Right atrium auricular region (tissue), 2 donors: Measurements from ENCODE around the gene DUS1L. TPM values are rescaled to one million over a fixed set of nuclear protein-coding genes. Genes with fewer than 3 reads are reported as not detected.

Experiments used
- DNase-seq: peaks from one replicate; pipeline ENCODE4 v3.0.0-alpha.2; 2019; ENCODE audit warnings: low spot score
- H3K27ac ChIP-seq, 2 donors: fragments of 200-600 bp; sonication (generic); 1 replicate in 1 of 2; 2 replicates in 1 of 2; pipeline ENCODE4 v1.5.1; 2016 to 2019
- H3K27me3 ChIP-seq, 2 donors: fragments of 200-600 bp; sonication (generic); one replicate each; pipeline versions ENCODE4 v1.5.1 to v1.6.0; 2017 to 2019
- H3K36me3 ChIP-seq: fragments of 200-600 bp; sonication (generic); one replicate; pipeline ENCODE4 v1.5.1; 2016
- H3K4me1 ChIP-seq, 2 donors: fragments of 200-600 bp; sonication (generic); one replicate each; pipeline versions ENCODE4 v1.5.1 to v1.6.0; 2017 to 2019
- H3K4me3 ChIP-seq, 2 donors: fragments of 200-600 bp; sonication (generic); 1 replicate in 1 of 2; 2 replicates in 1 of 2; pipeline ENCODE4 v1.5.1; 2017 to 2019; ENCODE audit warnings: mild to moderate bottlenecking in 1 of 2, moderate library complexity in 1 of 2
- H3K9me3 ChIP-seq, 2 donors: fragments of 200-600 bp; sonication (generic); one replicate each; pipeline ENCODE4 v1.5.1; 2019
- total RNA-seq, 2 donors: library from RNA; depleted of rRNA; stranded (reverse); fragments of >200 nt; gene quantifications; one replicate each; pipeline ENCODE4 v1.1.0, GENCODE V29; 2016
- TF ChIP-seq, protein P1 (sequence below), 2 donors: fragments of 200-600 bp; sonication (generic); IDR thresholded peaks; one replicate each; pipeline ENCODE4 v1.5.1; 2019; ENCODE audit warnings: antibody characterized with exemption in 2 of 2

Gene DUS1L
- total RNA-seq, 2 donors from 2014 or later = 33.3 to 45.7 TPM

DNA sequence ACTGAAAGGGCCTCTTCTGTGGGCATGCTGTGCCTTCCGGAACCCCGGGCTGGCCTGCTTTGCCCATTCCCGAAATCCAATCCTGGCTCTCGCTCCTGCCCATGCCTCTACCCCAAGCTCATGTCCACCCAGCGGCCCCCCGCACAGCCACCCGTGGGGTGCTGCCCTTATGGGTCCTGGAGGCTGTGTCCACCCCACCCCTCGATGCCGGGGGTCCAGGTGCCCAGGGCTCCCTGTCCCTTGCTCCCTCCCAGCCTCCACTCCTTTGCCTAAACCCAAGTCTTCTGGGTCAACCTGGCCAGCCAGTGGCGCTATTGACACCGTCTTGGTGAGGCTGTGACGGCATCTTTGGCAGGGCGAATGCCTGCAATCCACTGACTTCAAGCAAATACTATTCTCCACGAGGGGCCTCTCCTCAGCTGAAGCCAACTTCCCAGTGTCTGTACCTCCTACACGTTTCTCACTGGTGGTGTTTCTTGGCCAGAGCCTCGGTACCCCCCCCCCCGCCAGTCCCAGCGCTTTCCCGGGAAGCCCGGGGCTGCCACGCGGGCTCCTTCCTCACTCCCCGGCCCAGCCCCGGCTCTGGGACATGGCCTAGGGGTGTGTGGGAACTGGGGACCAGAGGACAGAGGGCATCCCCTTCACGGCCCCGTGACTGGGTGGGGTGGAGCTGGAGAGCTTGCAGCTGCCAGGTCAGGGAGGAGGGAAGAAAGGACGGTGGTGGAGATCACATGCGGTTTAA, 12.2 kb upstream of the DUS1L start:
- TF ChIP-seq, protein P1, sequence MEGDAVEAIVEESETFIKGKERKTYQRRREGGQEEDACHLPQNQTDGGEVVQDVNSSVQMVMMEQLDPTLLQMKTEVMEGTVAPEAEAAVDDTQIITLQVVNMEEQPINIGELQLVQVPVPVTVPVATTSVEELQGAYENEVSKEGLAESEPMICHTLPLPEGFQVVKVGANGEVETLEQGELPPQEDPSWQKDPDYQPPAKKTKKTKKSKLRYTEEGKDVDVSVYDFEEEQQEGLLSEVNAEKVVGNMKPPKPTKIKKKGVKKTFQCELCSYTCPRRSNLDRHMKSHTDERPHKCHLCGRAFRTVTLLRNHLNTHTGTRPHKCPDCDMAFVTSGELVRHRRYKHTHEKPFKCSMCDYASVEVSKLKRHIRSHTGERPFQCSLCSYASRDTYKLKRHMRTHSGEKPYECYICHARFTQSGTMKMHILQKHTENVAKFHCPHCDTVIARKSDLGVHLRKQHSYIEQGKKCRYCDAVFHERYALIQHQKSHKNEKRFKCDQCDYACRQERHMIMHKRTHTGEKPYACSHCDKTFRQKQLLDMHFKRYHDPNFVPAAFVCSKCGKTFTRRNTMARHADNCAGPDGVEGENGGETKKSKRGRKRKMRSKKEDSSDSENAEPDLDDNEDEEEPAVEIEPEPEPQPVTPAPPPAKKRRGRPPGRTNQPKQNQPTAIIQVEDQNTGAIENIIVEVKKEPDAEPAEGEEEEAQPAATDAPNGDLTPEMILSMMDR (IDR thresholded peaks at IDR 0.05) = no peak
- Histone ChIP-seq H3K36me3 (peaks cover 35% of the 10 kb centered on the region), H3K27ac (no peak overlapping the region), H3K27me3 (no peaks in the 10 kb centered on the region), H3K4me3 (no peak overlapping the region), H3K9me3 (no peaks in the 10 kb centered on the region), H3K4me1 (no peaks in the 10 kb centered on the region)
- DNase-seq = no peak

DNA sequence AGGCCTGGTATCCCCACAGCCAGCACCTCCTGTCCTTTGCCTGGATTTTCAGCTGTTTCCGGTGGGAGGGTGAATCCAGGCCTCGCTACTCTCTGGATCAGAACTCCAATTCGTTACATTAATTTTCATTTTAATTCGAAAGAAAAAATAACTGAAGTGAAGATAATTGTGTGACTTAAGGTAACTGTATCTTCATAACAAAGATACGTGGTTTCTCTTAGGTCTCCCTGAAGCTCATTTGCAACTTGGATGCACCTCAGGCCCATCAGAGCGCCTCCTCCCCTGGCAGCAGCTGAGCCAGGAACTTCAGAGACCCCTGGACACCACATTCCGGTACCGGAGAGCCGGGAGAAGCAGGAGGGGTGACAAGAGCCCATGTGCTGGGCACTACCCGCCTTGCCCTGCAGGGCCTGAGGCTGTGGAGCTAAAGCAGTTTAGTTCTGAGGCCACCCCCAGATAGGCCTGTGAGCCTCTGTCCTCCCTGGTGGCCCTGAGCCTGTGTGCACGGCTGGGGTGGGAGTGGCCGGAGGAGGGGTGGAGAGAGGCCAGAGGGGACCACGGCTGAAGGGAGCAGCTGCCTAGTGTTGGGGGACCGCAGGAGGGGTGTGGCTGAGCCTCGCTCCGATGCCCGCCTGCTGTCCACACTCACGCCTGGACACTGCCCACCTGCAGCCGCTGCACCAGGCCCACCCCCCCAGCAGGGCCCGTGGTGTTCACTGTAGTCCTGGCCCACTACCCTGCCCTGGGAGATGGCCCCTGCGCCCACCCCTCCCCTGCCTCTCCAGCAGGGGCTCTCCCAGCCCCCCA, 11.4 kb upstream of the DUS1L start:
- Histone ChIP-seq H3K27ac (no peak overlapping the region), H3K4me3 (no peak overlapping the region), H3K27me3 (no peaks in the 10 kb centered on the region), H3K4me1 (no peaks in the 10 kb centered on the region), H3K9me3 (no peaks in the 10 kb centered on the region), H3K36me3 (peaks cover 27% of the 10 kb centered on the region)
- DNase-seq = no peak
- TF ChIP-seq, protein P1 (IDR thresholded peaks at IDR 0.05) = no peak

DNA sequence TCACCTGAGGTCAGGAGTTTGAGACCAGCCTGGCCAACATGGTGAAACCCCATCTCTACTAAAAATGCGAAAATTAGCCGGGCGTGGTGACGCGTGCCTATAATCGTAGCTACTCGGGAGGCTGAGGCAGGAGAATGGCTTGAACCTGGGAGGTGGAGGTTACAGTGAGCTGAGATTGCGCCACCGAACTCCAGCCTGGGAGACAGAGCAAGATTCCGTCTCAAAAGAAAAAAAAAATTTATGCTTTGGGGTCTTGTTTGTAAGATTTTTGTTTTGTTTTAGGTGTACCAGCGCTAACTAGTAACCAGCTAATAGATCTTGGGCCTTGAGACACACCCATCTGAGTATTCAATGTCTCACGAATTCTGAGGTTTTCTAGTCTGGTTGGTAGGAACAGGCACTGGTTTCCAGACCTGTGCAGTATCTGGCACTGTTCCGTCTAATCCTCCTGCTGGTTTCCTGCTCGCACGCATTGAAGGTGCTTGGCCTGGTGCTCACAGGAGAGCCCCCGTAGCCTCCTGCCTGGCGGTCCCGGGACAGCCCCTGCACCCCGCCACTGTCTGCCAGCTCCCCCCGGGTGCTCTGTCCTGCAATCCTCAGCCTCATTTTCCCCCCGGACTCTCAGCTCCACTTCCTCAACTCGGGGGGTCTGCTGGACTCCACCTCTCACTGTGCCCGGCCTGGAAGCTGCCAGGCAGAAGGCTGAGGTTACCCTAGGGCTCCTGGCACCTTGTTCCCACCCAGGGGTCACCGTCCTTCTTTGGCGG, 10.6 kb upstream of the DUS1L start:
- TF ChIP-seq, protein P1 (IDR thresholded peaks at IDR 0.05) = no peak
- no peaks in the 10 kb centered on the region for H3K27me3 ChIP-seq
- no peaks in the 10 kb centered on the region for H3K4me1 ChIP-seq
- no peak overlapping the region for H3K4me3 ChIP-seq
- no peaks in the 10 kb centered on the region for H3K9me3 ChIP-seq
- H3K27ac ChIP-seq = no peak overlapping the region
- H3K36me3 ChIP-seq = peaks cover 21% of the 10 kb centered on the region
- no peak for DNase-seq

DNA sequence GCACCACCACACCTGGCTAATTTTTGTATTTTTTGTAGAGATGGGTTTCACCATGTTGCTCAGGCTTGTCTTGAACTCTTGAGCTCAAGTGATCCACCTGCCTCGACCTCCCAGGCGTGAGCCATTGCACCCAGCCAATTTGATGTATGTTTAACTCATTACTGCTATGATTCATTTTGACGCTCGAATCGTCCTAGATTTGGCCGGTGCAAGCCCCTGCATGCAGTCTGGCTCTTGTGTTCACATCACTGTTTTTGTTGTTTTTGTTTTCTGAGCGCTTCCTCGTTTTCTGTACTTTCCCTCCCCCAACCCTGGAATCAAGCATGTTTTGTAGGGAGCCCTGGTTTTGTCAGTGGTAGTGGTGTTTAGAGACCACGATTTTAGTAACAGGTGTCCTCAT, 7.8 kb upstream of the DUS1L start:
- Histone ChIP-seq H3K36me3 (no peaks in the 10 kb centered on the region), H3K27ac (no peak overlapping the region), H3K4me1 (no peaks in the 10 kb centered on the region), H3K27me3 (no peaks in the 10 kb centered on the region), H3K9me3 (no peaks in the 10 kb centered on the region), H3K4me3 (no peak overlapping the region)
- DNase-seq = no peak
- TF ChIP-seq, protein P1 (IDR thresholded peaks at IDR 0.05) = no peak

DNA sequence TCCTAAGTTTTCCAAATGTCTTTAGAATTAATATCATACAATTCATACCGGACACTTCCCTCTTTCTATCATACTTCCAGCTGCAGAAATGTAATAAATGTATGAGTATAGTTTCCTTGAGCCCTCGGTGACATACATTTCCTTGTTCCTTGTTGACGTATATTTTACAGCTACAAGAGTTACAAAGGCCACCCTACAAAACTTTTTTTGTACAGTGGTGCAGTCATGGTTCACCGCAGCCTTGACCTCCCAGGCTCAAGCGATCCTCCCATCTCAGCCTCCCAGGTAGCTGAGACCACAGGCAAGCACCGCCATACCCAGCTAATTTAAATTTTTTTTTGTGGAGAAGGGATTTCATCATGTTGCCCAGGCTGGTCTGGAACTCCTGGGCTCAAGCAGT, 7.2 kb upstream of the DUS1L start:
- Histone ChIP-seq H3K4me3 (no peak overlapping the region), H3K27ac (no peak overlapping the region), H3K36me3 (no peaks in the 10 kb centered on the region), H3K27me3 (no peaks in the 10 kb centered on the region), H3K9me3 (no peaks in the 10 kb centered on the region), H3K4me1 (no peaks in the 10 kb centered on the region)
- TF ChIP-seq, protein P1 (IDR thresholded peaks at IDR 0.05) = no peak
- DNase-seq = no peak
